Measurements from ENCODE around the gene AGFG2.

- TF ChIP-seq CTCF (IDR thresholded peaks at IDR 0.05) (no peak), POLR2A (IDR thresholded peaks at IDR 0.05) (no peak)
Observed at GRCh38 chr7:100589341-100589947, 50.4 kb downstream of the AGFG2 start.

All from adrenal gland (tissue), 5 donors.